ENCODE data around the gene ZNF573.

The ZNF573 gene

DNA sequence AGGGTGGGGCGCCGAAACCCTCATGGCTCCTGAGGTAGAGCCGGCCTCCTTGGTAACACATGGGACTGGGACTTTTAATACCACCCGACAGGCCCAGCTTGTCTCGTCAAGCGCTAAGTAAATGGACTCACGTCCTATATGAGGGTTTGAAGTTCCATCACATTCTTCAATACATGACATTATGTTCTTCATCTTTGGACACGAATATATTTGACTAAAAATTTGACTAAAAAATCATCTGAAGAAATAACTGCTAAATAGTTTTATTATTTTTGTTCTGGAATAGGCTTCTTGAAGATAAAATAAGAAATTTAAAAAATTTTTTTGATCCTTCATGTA lies 59.5 kb downstream of the ZNF573 start:
- peaks cover 16% of the 10 kb centered on the region for H3K4me1 ChIP-seq (ENCODE audit: insufficient read depth, low read length, severe bottlenecking)
- no peaks in the 10 kb centered on the region for H3F3A ChIP-seq (ENCODE audit: insufficient read depth, low read length)
- no peaks in the 10 kb centered on the region for H3K27me3 ChIP-seq (ENCODE audit: insufficient read depth, low read length)
- no peak for TF ChIP-seq CTCF (IDR thresholded peaks at IDR 0.05; ENCODE audit: low read length)
- no peak for TF ChIP-seq EZH2 (IDR thresholded peaks at IDR 0.05; ENCODE audit: borderline replicate concordance, low read length)
- H3K27ac ChIP-seq (ENCODE audit: low read depth, low read length, poor library complexity, severe bottlenecking) = no peak overlapping the region
- H3K9me2 ChIP-seq (ENCODE audit: low read depth, low read length) = no peaks in the 10 kb centered on the region
- peak overlapping the region; percentile 97; the same call in 1 of the 2 replicates for H2AFZ ChIP-seq (ENCODE audit: low read length)
- peak overlapping the region; percentile 71 for H3K4me3 ChIP-seq (ENCODE audit: low read depth, low read length, poor library complexity, severe bottlenecking)
- H3K79me2 ChIP-seq (ENCODE audit: insufficient read depth, low read length) = peaks cover 16% of the 10 kb centered on the region
- peak overlapping the region; percentile 90 for H3K4me2 ChIP-seq (ENCODE audit: low read length)
- no peaks in the 10 kb centered on the region for H4K20me1 ChIP-seq (ENCODE audit: insufficient read depth, low read length)
- H3K9ac ChIP-seq (ENCODE audit: low read length) = no peak overlapping the region; the same call in 1 of the 2 replicates
- peaks cover 27% of the 10 kb centered on the region for H3K36me3 ChIP-seq (ENCODE audit: insufficient read depth, low read length)
- peaks cover 8% of the 10 kb centered on the region; the same call in 1 of the 2 replicates for H3K9me3 ChIP-seq (ENCODE audit: low read length)

DNA sequence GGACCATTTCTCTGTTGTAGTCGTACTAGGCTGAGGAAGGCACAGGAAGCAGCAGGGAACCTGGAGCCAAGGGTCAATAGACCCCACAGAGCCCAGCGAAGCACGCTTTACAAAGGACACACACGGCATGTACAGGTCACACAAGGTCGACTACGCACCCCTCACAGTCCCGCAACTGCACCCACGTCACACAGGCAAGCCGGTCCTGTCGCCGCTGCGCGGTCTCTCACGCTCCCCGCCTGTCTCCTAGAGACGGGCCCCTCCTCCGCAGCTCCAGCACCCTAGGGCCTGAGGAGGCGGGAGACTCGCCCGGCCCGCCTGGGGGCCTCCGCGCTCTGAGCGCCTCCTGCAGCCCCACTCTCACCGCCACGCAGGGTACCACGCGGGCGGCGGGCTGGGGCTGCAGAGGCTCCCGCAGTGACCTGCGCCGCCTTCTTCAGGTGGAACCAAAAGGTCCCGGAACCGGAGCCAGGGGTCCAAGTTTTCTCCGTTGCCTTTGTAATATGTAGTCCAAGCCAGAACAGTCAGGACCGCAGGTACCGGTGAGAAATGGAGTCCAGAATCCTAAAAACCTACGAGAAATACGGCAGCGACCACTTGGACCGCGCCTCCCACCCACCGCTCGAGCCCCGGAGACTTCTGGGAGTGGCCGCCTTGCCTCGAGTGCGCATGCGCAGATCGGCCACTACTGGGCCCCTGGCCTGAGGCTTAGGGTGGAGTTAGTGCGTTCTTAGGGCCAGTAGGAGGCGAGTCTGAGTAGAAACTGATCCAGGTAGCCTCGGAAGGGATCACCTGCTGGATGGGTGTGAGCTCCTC lies 60.1 kb downstream of the ZNF573 start, which contains the start of gene ZNF607:
ZNF607 (minus strand) TSS at position 651 of the 816 bp plus-strand sequence. CDS start 8,143 bp downstream, outside the sequence.
- H3K9ac ChIP-seq (ENCODE audit: low read length) = peak within 1 kb of the TSS; percentile 84
- no peaks in the 10 kb centered on the region for H3K9me2 ChIP-seq (ENCODE audit: low read depth, low read length)
- H3K79me2 ChIP-seq (ENCODE audit: insufficient read depth, low read length) = peaks cover 16% of the 10 kb centered on the region
- peak within 1 kb of the TSS; percentile 42 for H3K27ac ChIP-seq (ENCODE audit: low read depth, low read length, poor library complexity, severe bottlenecking)
- H3K9me3 ChIP-seq (ENCODE audit: low read length) = peaks cover 8% of the 10 kb centered on the region; the same call in 1 of the 2 replicates
- no peaks in the 10 kb centered on the region for H3F3A ChIP-seq (ENCODE audit: insufficient read depth, low read length)
- peaks cover 32% of the 10 kb centered on the region for H3K36me3 ChIP-seq (ENCODE audit: insufficient read depth, low read length)
- peak within 1 kb of the TSS; percentile 71 for H3K4me3 ChIP-seq (ENCODE audit: low read depth, low read length, poor library complexity, severe bottlenecking)
- no peaks in the 10 kb centered on the region for H4K20me1 ChIP-seq (ENCODE audit: insufficient read depth, low read length)
- H3K4me2 ChIP-seq (ENCODE audit: low read length) = peak within 1 kb of the TSS; percentile 90
- H3K27me3 ChIP-seq (ENCODE audit: insufficient read depth, low read length) = no peaks in the 10 kb centered on the region
- peak within 1 kb of the TSS; percentile 97; the same call in 1 of the 2 replicates for H2AFZ ChIP-seq (ENCODE audit: low read length)
- TF ChIP-seq CTCF (IDR thresholded peaks at IDR 0.05; ENCODE audit: low read length) (peak; percentile 78), EZH2 (IDR thresholded peaks at IDR 0.05; ENCODE audit: borderline replicate concordance, low read length) (no peak)
- H3K4me1 ChIP-seq (ENCODE audit: insufficient read depth, low read length, severe bottlenecking) = peaks cover 16% of the 10 kb centered on the region

- no peak overlapping the region for H2AFZ ChIP-seq (ENCODE audit: low read length)
- no peaks in the 10 kb centered on the region for H4K20me1 ChIP-seq (ENCODE audit: insufficient read depth, low read length)
- H3K9me3 ChIP-seq (ENCODE audit: low read length) = peaks cover 8% of the 10 kb centered on the region; the same call in 1 of the 2 replicates
- H3K4me3 ChIP-seq (ENCODE audit: low read depth, low read length, poor library complexity, severe bottlenecking) = peak overlapping the region; percentile 71
- H3K79me2 ChIP-seq (ENCODE audit: insufficient read depth, low read length) = peaks cover 16% of the 10 kb centered on the region
- H3K27ac ChIP-seq (ENCODE audit: low read depth, low read length, poor library complexity, severe bottlenecking) = no peak overlapping the region
- peaks cover 16% of the 10 kb centered on the region for H3K4me1 ChIP-seq (ENCODE audit: insufficient read depth, low read length, severe bottlenecking)
- H3K9ac ChIP-seq (ENCODE audit: low read length) = peak overlapping the region; percentile 84; the same call in 1 of the 2 replicates
- H3F3A ChIP-seq (ENCODE audit: insufficient read depth, low read length) = no peaks in the 10 kb centered on the region
- H3K27me3 ChIP-seq (ENCODE audit: insufficient read depth, low read length) = no peaks in the 10 kb centered on the region
- peak overlapping the region; percentile 90 for H3K4me2 ChIP-seq (ENCODE audit: low read length)
- no peaks in the 10 kb centered on the region for H3K9me2 ChIP-seq (ENCODE audit: low read depth, low read length)
- TF ChIP-seq EZH2 (IDR thresholded peaks at IDR 0.05; ENCODE audit: borderline replicate concordance, low read length) (no peak), CTCF (IDR thresholded peaks at IDR 0.05; ENCODE audit: low read length) (no peak)
- peaks cover 41% of the 10 kb centered on the region for H3K36me3 ChIP-seq (ENCODE audit: insufficient read depth, low read length)
Measured at GRCh38 chr19:37718304-37718703, 61.1 kb downstream of the ZNF573 start.

Measured in OCI-LY1 (cell line).